DND-41 (cell line): Measurements from ENCODE around the gene SNX9.

ENCODE experiments used
- ATAC-seq: fragments of 200-7000 bp; cut with Tn5 transposase; 3 replicates; pipeline ENCODE4 v1.9.1; 2021; ENCODE audit warnings: low read depth; ENCODE audit not compliant: insufficient read depth
- DNase-seq: peaks from one replicate; pipeline ENCODE4 v3.0.0-alpha.2; 2020
- H2AFZ ChIP-seq: 2 replicates; pipeline ENCODE4 v1.6.0; 2012; ENCODE audit warnings: low read depth, low read length
- H3K27ac ChIP-seq: 2 replicates; pipeline ENCODE4 v1.5.1; 2012; ENCODE audit warnings: low read length, inconsistent platforms
- H3K27me3 ChIP-seq: fragments of 200-600 bp; sonication (generic); 2 replicates; pipeline ENCODE4 v1.6.0; 2012; ENCODE audit warnings: low read length, mild to moderate bottlenecking, inconsistent platforms; ENCODE audit not compliant: insufficient read depth, poor library complexity
- H3K36me3 ChIP-seq: 2 replicates; pipeline ENCODE4 v1.5.1; 2012; ENCODE audit warnings: low read length, inconsistent platforms; ENCODE audit not compliant: insufficient read depth
- H3K4me1 ChIP-seq: 2 replicates; pipeline ENCODE4 v1.5.1; 2012; ENCODE audit warnings: mild to moderate bottlenecking, low read length; ENCODE audit not compliant: insufficient read depth
- H3K4me2 ChIP-seq: 2 replicates; pipeline ENCODE4 v1.6.0; 2012; ENCODE audit warnings: mild to moderate bottlenecking, moderate library complexity, low read length, inconsistent platforms; ENCODE audit not compliant: insufficient read depth
- H3K4me3 ChIP-seq, 2 experiments: fragments of 200-600 bp in 1 of 2; shearing (Covaris generic) in 1 of 2; 2 replicates each; pipeline ENCODE4 v1.5.1; 2012 to 2016; ENCODE audit warnings: inconsistent platforms in 2 of 2, low read length in 2 of 2, mild to moderate bottlenecking in 2 of 2, low read depth in 1 of 2, moderate library complexity in 1 of 2
- H3K79me2 ChIP-seq: 2 replicates; pipeline ENCODE4 v1.6.0; 2012; ENCODE audit warnings: low read length, inconsistent platforms; ENCODE audit not compliant: insufficient read depth
- H3K9ac ChIP-seq: 2 replicates; pipeline ENCODE4 v1.6.0; 2012; ENCODE audit warnings: low read depth, mild to moderate bottlenecking, inconsistent platforms, low read length, moderate library complexity
- H3K9me3 ChIP-seq: 2 replicates; pipeline ENCODE4 v1.5.1; 2012; ENCODE audit warnings: low read length, moderate library complexity, mild to moderate bottlenecking, inconsistent platforms; ENCODE audit not compliant: insufficient read depth, severe bottlenecking
- H4K20me1 ChIP-seq: 2 replicates; pipeline ENCODE4 v1.6.0; 2012; ENCODE audit warnings: low read length; ENCODE audit not compliant: insufficient read depth
- EZH2 ChIP-seq: IDR thresholded peaks from 3 replicates; pipeline ENCODE4 v1.6.1; 2012; ENCODE audit warnings: borderline replicate concordance, low read depth, mild to moderate bottlenecking, moderate library complexity, low read length, inconsistent platforms; ENCODE audit not compliant: severe bottlenecking
- TF ChIP-seq, protein P1 (sequence below): IDR thresholded peaks from 2 replicates; pipeline ENCODE4 v1.5.1; 2012; ENCODE audit warnings: borderline replicate concordance, low read length, moderate library complexity, mild to moderate bottlenecking; ENCODE audit not compliant: poor library complexity, severe bottlenecking; ENCODE audit errors: extremely low read depth

Gene SNX9

DNA sequence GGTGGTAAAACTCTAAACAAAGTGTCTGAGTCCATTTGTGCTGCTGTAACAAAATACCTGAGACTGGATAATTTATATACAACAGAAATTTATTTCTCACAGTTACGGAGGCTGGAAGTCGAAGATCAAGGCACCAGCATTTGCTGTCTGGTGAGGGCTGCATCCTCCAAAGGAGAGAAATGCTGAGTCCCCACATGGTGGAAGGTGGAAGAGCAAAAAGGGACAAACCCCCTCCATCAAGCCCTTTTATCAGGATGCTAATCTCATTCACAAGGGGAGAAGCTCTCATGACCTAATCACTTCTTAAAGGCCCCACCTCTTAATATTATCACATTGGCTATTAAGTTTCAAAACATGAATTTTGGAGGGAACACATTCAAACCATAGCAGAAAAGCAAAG lies 102.7 kb downstream of the SNX9 start:
- Histone ChIP-seq H3K27me3 (no peaks in the 10 kb centered on the region), H3K79me2 (no peaks in the 10 kb centered on the region), H3K9ac (no peak overlapping the region), H3K4me1 (no peaks in the 10 kb centered on the region), H4K20me1 (no peaks in the 10 kb centered on the region), H3K27ac (no peak overlapping the region), H3K36me3 (no peaks in the 10 kb centered on the region), H3K4me3 (no peak overlapping the region), H3K4me2 (no peak overlapping the region), H2AFZ (no peak overlapping the region), H3K9me3 (no peaks in the 10 kb centered on the region)
- no peak for ATAC-seq
- TF ChIP-seq, protein P1, sequence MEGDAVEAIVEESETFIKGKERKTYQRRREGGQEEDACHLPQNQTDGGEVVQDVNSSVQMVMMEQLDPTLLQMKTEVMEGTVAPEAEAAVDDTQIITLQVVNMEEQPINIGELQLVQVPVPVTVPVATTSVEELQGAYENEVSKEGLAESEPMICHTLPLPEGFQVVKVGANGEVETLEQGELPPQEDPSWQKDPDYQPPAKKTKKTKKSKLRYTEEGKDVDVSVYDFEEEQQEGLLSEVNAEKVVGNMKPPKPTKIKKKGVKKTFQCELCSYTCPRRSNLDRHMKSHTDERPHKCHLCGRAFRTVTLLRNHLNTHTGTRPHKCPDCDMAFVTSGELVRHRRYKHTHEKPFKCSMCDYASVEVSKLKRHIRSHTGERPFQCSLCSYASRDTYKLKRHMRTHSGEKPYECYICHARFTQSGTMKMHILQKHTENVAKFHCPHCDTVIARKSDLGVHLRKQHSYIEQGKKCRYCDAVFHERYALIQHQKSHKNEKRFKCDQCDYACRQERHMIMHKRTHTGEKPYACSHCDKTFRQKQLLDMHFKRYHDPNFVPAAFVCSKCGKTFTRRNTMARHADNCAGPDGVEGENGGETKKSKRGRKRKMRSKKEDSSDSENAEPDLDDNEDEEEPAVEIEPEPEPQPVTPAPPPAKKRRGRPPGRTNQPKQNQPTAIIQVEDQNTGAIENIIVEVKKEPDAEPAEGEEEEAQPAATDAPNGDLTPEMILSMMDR, result no peak
- no peak for TF ChIP-seq EZH2
- DNase-seq, result no peak

DNA sequence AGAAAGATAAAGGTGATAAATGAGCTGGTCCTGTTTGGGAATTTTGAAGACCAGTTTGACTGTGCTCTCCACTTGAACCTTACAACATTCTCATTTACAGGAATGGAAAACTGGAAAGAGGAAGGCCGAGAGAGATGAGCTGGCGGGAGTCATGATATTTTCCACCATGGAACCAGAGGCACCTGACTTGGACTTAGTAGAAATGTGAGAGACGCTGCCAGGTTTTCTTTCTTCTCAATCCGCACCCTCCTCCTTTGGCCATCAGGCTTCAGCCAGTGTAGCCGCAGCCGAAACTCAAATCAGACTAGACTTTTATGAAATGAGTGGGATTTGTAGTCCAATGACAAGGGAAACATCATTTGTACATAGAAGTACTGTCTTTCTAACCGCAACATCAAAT lies 104.0 kb downstream of the SNX9 start:
- Histone ChIP-seq H3K4me1 (no peaks in the 10 kb centered on the region), H3K27me3 (no peaks in the 10 kb centered on the region), H3K9me3 (no peaks in the 10 kb centered on the region), H3K36me3 (no peaks in the 10 kb centered on the region), H3K9ac (no peak overlapping the region), H3K4me2 (no peak overlapping the region), H2AFZ (no peak overlapping the region), H3K79me2 (no peaks in the 10 kb centered on the region), H4K20me1 (no peaks in the 10 kb centered on the region), H3K27ac (no peak overlapping the region), H3K4me3 (no peak overlapping the region)
- TF ChIP-seq, protein P1, result no peak
- no peak for TF ChIP-seq EZH2
- ATAC-seq, result no peak
- no peak for DNase-seq

DNA sequence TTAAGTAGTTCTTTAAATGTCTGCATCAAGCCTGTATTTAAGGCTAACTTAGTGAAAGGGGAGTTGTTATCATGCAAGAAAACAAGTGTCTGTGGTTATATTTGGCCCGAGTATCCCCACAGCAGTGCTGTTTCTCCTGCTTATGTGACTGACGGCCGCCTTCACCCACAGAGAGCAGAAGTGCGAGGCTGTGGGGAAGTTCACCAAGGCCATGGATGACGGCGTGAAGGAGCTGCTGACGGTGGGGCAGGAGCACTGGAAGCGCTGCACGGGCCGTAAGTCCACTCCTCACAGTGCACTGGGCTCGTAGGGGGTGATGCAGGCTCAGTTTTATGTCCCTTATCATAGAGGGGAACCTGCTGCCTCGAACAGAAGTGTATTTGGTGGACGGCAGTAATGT lies 105.4 kb downstream of the SNX9 start:
- Histone ChIP-seq H3K36me3 (no peaks in the 10 kb centered on the region), H3K4me2 (no peak overlapping the region)
- DNase-seq, result no peak

More for the DNA sequence above, 105.4 kb downstream of the SNX9 start:
- TF ChIP-seq EZH2, result no peak
- TF ChIP-seq, protein P1, result no peak
- Histone ChIP-seq H3K9me3 (no peaks in the 10 kb centered on the region), H3K79me2 (no peaks in the 10 kb centered on the region), H3K27ac (no peak overlapping the region), H4K20me1 (no peaks in the 10 kb centered on the region), H2AFZ (no peak overlapping the region), H3K4me3 (no peak overlapping the region), H3K4me1 (no peaks in the 10 kb centered on the region), H3K9ac (no peak overlapping the region), H3K27me3 (no peaks in the 10 kb centered on the region)
- ATAC-seq, result no peak
